GM21528 (cell line): ENCODE results near the gene CIPC.

Source experiments
- ATAC-seq: cut with Tn5 transposase; IDR thresholded peaks from one replicate; pipeline ENCODE4 v1.9.1; 2021; ENCODE audit warnings: mild to moderate bottlenecking, moderate library complexity; ENCODE audit not compliant: unreplicated experiment, low FRiP score

Gene CIPC

GRCh38 chr14:77069551-77069950 lies 28.5 kb upstream of the CIPC start:
- no peak for ATAC-seq

- ATAC-seq, result no peak
Observed at GRCh38 chr14:77071938-77072388, 26.1 kb upstream of the CIPC start.

- ATAC-seq, result no peak
Observed at GRCh38 chr14:77074969-77075368, 23.1 kb upstream of the CIPC start.

GRCh38 chr14:77076113-77076631 lies 21.9 kb upstream of the CIPC start:
- no peak for ATAC-seq

- ATAC-seq, result no peak
Observed at GRCh38 chr14:77077040-77077439, 21.0 kb upstream of the CIPC start.

GRCh38 chr14:77082356-77082755 lies 15.7 kb upstream of the CIPC start:
- ATAC-seq, result no peak

GRCh38 chr14:77083082-77083481 lies 15.0 kb upstream of the CIPC start:
- ATAC-seq, result no peak

- no peak for ATAC-seq
Observed at GRCh38 chr14:77084985-77085384, 13.1 kb upstream of the CIPC start.

- ATAC-seq, result no peak
Observed at GRCh38 chr14:77085538-77085937, 12.5 kb upstream of the CIPC start.

- no peak for ATAC-seq
Observed at GRCh38 chr14:77086017-77086727, 11.9 kb upstream of the CIPC start.

- no peak for ATAC-seq
Observed at GRCh38 chr14:77086951-77087350, 11.1 kb upstream of the CIPC start.

- no peak for ATAC-seq
Observed at GRCh38 chr14:77087631-77088030, 10.4 kb upstream of the CIPC start.

GRCh38 chr14:77088219-77088618 lies 9.8 kb upstream of the CIPC start:
- ATAC-seq, result no peak

- ATAC-seq, result no peak
Observed at GRCh38 chr14:77088645-77089044, 9.4 kb upstream of the CIPC start.

- no peak for ATAC-seq
Observed at GRCh38 chr14:77091518-77091917, 6.5 kb upstream of the CIPC start.

GRCh38 chr14:77092676-77093075 lies 5.4 kb upstream of the CIPC start:
- no peak for ATAC-seq

GRCh38 chr14:77094672-77095284 lies 3.3 kb upstream of the CIPC start:
- no peak for ATAC-seq

GRCh38 chr14:77097006-77097699 lies 905 bp upstream of the CIPC start:
- no peak for ATAC-seq

GRCh38 chr14:77098529-77099353 lies 683 bp downstream of the CIPC start:
- ATAC-seq, result no peak

- ATAC-seq, result no peak
Observed at GRCh38 chr14:77099425-77100167, 1.5 kb downstream of the CIPC start.
